IMR-90 (cell line): ENCODE data around the gene CD300LB. TPM values are rescaled to one million over a fixed set of nuclear protein-coding genes. Genes with fewer than 3 reads are reported as not detected.

ENCODE experiments used
- ATAC-seq: fragments of 200-7000 bp; cut with Tn5 transposase; 2 replicates; pipeline ENCODE4 v1.9.1; 2020; ENCODE audit warnings: low read depth, mild to moderate bottlenecking, moderate library complexity
- Bru-seq: library from RNA; stranded (reverse); fragments of 400-500 nt; gene quantifications from one replicate; lab custom pipeline; 2021; lab: Mats Ljungman, UMichigan
- BruChase-seq, 2 experiments: library from RNA; stranded (reverse); fragments of 400-500 nt; gene quantifications; one replicate each; lab custom pipeline; 2021; lab: Mats Ljungman, UMichigan
- BruUV-seq: library from RNA; stranded (reverse); fragments of 400-500 nt; replicated peaks from 2 replicates; lab custom pipeline; 2021; lab: Mats Ljungman, UMichigan
- CTCF ChIA-PET: fragments of 300-600 bp; formaldehyde crosslinking; extraction: SDS; loops from one replicate; lab custom pipeline; 2021; ENCODE audit warnings: antibody characterized with exemption; lab: Yijun Ruan, JAX
- POLR2A ChIA-PET: fragments of 300-600 bp; sonication (Branson Sonifier 250); formaldehyde crosslinking; loops from one replicate; lab custom pipeline; 2022; ENCODE audit warnings: antibody characterized with exemption; ENCODE audit not compliant: unreplicated experiment; lab: Charles Lee
- DNase-seq: peaks from one replicate; pipeline ENCODE4 v3.0.0; 2013
- H2AFZ ChIP-seq: replicated peaks from 2 replicates; pipeline ENCODE3; 2013; ENCODE audit warnings: low read length, mild to moderate bottlenecking; ENCODE audit not compliant: poor library complexity
- H2AK5ac ChIP-seq: 2 replicates; pipeline ENCODE4 v1.6.1; 2013; ENCODE audit warnings: low read depth, low read length, inconsistent platforms
- H2AK9ac ChIP-seq: replicated peaks from 2 replicates; pipeline ENCODE3; 2013; ENCODE audit warnings: mild to moderate bottlenecking, low read depth, low read length, moderate library complexity; ENCODE audit not compliant: poor library complexity
- H2BK120ac ChIP-seq: 2 replicates; pipeline ENCODE4 v1.6.1; 2013; ENCODE audit warnings: low read depth, low read length, inconsistent platforms
- H2BK15ac ChIP-seq: 3 replicates; pipeline ENCODE4 v1.6.1; 2013; ENCODE audit warnings: low read depth, low read length, inconsistent platforms
- H2BK20ac ChIP-seq: 2 replicates; pipeline ENCODE4 v1.6.1; 2013; ENCODE audit warnings: low read depth, mild to moderate bottlenecking, inconsistent platforms, low read length, moderate library complexity
- H2BK5ac ChIP-seq: 2 replicates; pipeline ENCODE4 v1.6.1; 2013; ENCODE audit warnings: mild to moderate bottlenecking, low read depth, low read length, inconsistent platforms; ENCODE audit not compliant: poor library complexity, severe bottlenecking
- H3K14ac ChIP-seq: replicated peaks from 2 replicates; pipeline ENCODE4 v1.6.1; 2013; ENCODE audit warnings: low read depth, low read length, inconsistent platforms
- H3K18ac ChIP-seq: 2 replicates; pipeline ENCODE4 v1.6.1; 2013; ENCODE audit warnings: low read depth, low read length, control low read depth
- H3K23ac ChIP-seq: 2 replicates; pipeline ENCODE4 v1.6.1; 2013; ENCODE audit warnings: low read depth, low read length, inconsistent platforms
- H3K27ac ChIP-seq: 2 replicates; pipeline ENCODE4 v1.5.1; 2013; ENCODE audit warnings: mild to moderate bottlenecking, control low read depth, low read length; ENCODE audit not compliant: insufficient read depth
- H3K27me3 ChIP-seq: 2 replicates; pipeline ENCODE4 v1.6.1; 2013; ENCODE audit warnings: low read length; ENCODE audit not compliant: control insufficient read depth, insufficient read depth
- H3K36me3 ChIP-seq: 2 replicates; pipeline ENCODE4 v1.6.1; 2013; ENCODE audit warnings: low read length, mixed read lengths; ENCODE audit not compliant: control insufficient read depth, insufficient read depth
- H3K4ac ChIP-seq: 2 replicates; pipeline ENCODE4 v1.6.1; 2013; ENCODE audit warnings: low read depth, low read length, inconsistent platforms
- H3K4me1 ChIP-seq: 2 replicates; pipeline ENCODE4 v1.6.1; 2013; ENCODE audit warnings: low read length, mixed read lengths; ENCODE audit not compliant: control insufficient read depth, insufficient read depth
- H3K4me2 ChIP-seq: 2 replicates; pipeline ENCODE4 v1.6.1; 2013; ENCODE audit warnings: low read depth, mild to moderate bottlenecking, control low read depth, low read length, moderate library complexity
- H3K4me3 ChIP-seq: 2 replicates; pipeline ENCODE4 v1.5.1; 2013; ENCODE audit warnings: low read depth, mild to moderate bottlenecking, control low read depth, low read length, moderate library complexity; ENCODE audit not compliant: insufficient read depth
- H3K56ac ChIP-seq: 2 replicates; pipeline ENCODE4 v1.6.1; 2013; ENCODE audit warnings: low read length, inconsistent platforms; ENCODE audit not compliant: insufficient read depth; ENCODE audit errors: extremely low read depth
- H3K79me1 ChIP-seq, 2 experiments: 2 replicates each; pipeline ENCODE4 v1.6.1; 2013; ENCODE audit warnings: low read length in 2 of 2, inconsistent platforms in 1 of 2, low read depth in 1 of 2
- H3K9ac ChIP-seq: 2 replicates; pipeline ENCODE4 v1.6.1; 2013; ENCODE audit warnings: low read depth, low read length, control low read depth
- H3K9me1 ChIP-seq: 2 replicates; pipeline ENCODE4 v1.6.1; 2013; ENCODE audit warnings: low read length, inconsistent platforms; ENCODE audit not compliant: insufficient read depth
- H3K9me3 ChIP-seq: 2 replicates; pipeline ENCODE4 v1.6.1; 2013; ENCODE audit warnings: low read length; ENCODE audit not compliant: control insufficient read depth, insufficient read depth
- H4K20me1 ChIP-seq: 2 replicates; pipeline ENCODE4 v1.6.1; 2013; ENCODE audit warnings: low read length, inconsistent platforms; ENCODE audit not compliant: insufficient read depth
- H4K5ac ChIP-seq: 2 replicates; pipeline ENCODE4 v1.6.1; 2013; ENCODE audit warnings: mild to moderate bottlenecking, low read depth, low read length, control low read depth
- H4K8ac ChIP-seq, 2 experiments: 2 replicates each; pipeline ENCODE4 v1.6.1; 2013; ENCODE audit warnings: low read depth in 2 of 2, low read length in 2 of 2, control low read depth in 1 of 2, inconsistent platforms in 1 of 2
- H4K91ac ChIP-seq: 2 replicates; pipeline ENCODE4 v1.6.1; 2013; ENCODE audit warnings: low read depth, low read length, inconsistent platforms; ENCODE audit not compliant: insufficient read depth
- RFX5 ChIP-seq: IDR thresholded peaks from 2 replicates; pipeline ENCODE4 v1.8.0; 2012; ENCODE audit warnings: low read depth, mild to moderate bottlenecking, low read length, moderate library complexity
- WGBS, 2 experiments: methylation state at CpG; one replicate each; pipeline versions ENCODE4 v1.1.5 to v1.1.7; 2013; ENCODE audit warnings: missing lambda C conversion rate in 2 of 2; ENCODE audit not compliant: insufficient read length in 1 of 2; ENCODE audit errors: extremely low coverage in 2 of 2; 5-methylcytosine and 5-hydroxymethylcytosine counted together
- dilution Hi-C: fragments of 300-500 bp; cut with HindIII; formaldehyde crosslinking; loops from one replicate; pipeline ENCODE4 v1.14.3; 2018; ENCODE audit warnings: low sequenced_read_pairs; ENCODE audit not compliant: unreplicated experiment
- in situ Hi-C: fragments of 300-500 bp; cut with MboI; formaldehyde crosslinking; loops from 3 replicates; pipeline ENCODE4 v1.14.3; 2019; ENCODE audit warnings: low sequenced_read_pairs, inconsistent platforms, mixed read lengths
- intact Hi-C: fragments of 100-400 bp; cut with micrococcal nuclease; formaldehyde crosslinking; loops from 2 replicates; pipeline ENCODE4 v1.10.0; 2022
- long read RNA-seq: library from polyadenylated mRNA; unstranded; transcript quantifications from one replicate; pipeline ENCODE4 v2.0.0, GENCODE V29; 2021; ENCODE audit not compliant: unreplicated experiment
- polyA plus RNA-seq, 3 experiments: library from polyadenylated mRNA; depleted of rRNA; stranded (reverse); fragments of >200 nt; gene quantifications; 2 replicates each; pipeline ENCODE4 v1.2.3, GENCODE V29; 2012; ENCODE audit warnings: low replicate concordance in 1 of 3
- total RNA-seq: library from RNA; depleted of rRNA; stranded (reverse); fragments of >200 nt; gene quantifications from 2 replicates; pipeline ENCODE4 v1.2.3, GENCODE V29; 2012; rRNA removed

The CD300LB gene
- total RNA-seq = not detected in 2 replicates
- not detected in 2 replicates for polyA plus RNA-seq (2012; rRNA removed)
- not detected in 2 replicates for polyA plus RNA-seq (2012; cell fraction: cytosol; rRNA removed)
- not detected in 2 replicates for polyA plus RNA-seq (2012; cell fraction: nucleus; rRNA removed; ENCODE audit: low replicate concordance)
- Bru-seq, nascent RNA = not detected
- not detected for BruChase-seq, experiment 1, labeled RNA remaining after a 6-hour chase
- not detected for BruChase-seq, experiment 2, labeled RNA remaining after a 2-hour chase
- long read RNA-seq = 0 reads

DNA sequence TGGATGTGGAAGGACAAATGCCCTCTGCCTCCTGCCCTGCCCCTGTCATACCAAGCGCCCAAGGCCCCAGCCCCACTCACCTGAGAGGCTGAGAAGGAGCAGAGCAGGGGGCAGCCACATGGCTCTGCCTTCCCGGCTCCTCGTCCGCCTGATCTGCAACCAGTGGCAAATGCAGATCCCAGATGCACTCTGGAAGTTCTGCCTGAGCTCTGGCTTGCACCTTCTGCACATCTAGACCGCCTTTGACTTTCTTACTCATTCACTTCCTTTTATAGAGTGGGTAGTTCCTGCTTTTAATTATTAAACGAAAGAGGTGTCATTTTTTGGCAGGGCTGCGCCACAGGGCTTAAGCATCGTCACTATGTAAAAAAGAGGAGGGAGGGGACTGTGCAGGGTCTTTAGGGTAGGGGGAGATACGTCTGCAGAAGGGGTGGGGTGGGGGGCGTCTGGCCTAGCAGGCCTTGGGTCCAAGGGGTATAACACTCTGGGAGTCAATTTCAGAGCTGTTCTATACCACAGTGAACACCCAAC is at the start of gene CD300LB:
TSS of gene CD300LB (minus strand) at position 245 of the 531 bp plus-strand sequence. CDS start at position 120, 125 bp downstream.
- BruUV-seq = no TSS peak
- WGBS, 2 experiments = no CpG with 5 or more reads among the region's 10 CpGs

More for the DNA sequence above, at the start of gene CD300LB:
- in situ Hi-C loops = no loop called here
- intact Hi-C loops = no loop called here
- dilution Hi-C loops = no loop called here
- no peak within 1 kb of the TSS for H2BK5ac ChIP-seq
- H3K27ac ChIP-seq = no peak within 1 kb of the TSS
- no peak within 1 kb of the TSS for H3K4me3 ChIP-seq
- no peaks in the 10 kb centered on the region for H3K79me1 ChIP-seq
- no peak within 1 kb of the TSS for H2BK15ac ChIP-seq
- H3K14ac ChIP-seq = no peak within 1 kb of the TSS
- ATAC-seq (no peak), DNase-seq (no peak)
- no peak within 1 kb of the TSS for H3K4ac ChIP-seq
- CTCF ChIA-PET = no interaction called here
- H2BK20ac ChIP-seq = no peak within 1 kb of the TSS
- no peaks in the 10 kb centered on the region for H3K9me1 ChIP-seq
- H2BK120ac ChIP-seq = no peak within 1 kb of the TSS
- no peak within 1 kb of the TSS for H3K23ac ChIP-seq
- H3K56ac ChIP-seq = no peak within 1 kb of the TSS
- no peak within 1 kb of the TSS for H2AK9ac ChIP-seq
- H2AK5ac ChIP-seq = no peak within 1 kb of the TSS
- peaks cover 27% of the 10 kb centered on the region for H3K9me3 ChIP-seq
- H4K5ac ChIP-seq = no peak within 1 kb of the TSS
- TF ChIP-seq RFX5 = no peak
- POLR2A ChIA-PET = no interaction called here
- no peaks in the 10 kb centered on the region for H3K27me3 ChIP-seq
- no peak within 1 kb of the TSS for H4K91ac ChIP-seq
- no peak within 1 kb of the TSS for H3K18ac ChIP-seq
- no peak within 1 kb of the TSS for H3K9ac ChIP-seq
- no peaks in the 10 kb centered on the region for H3K4me1 ChIP-seq
- no peaks in the 10 kb centered on the region for H4K20me1 ChIP-seq
- H3K36me3 ChIP-seq = no peaks in the 10 kb centered on the region
- no peak within 1 kb of the TSS for H4K8ac ChIP-seq
- H3K4me2 ChIP-seq = no peak within 1 kb of the TSS
- no peak within 1 kb of the TSS for H2AFZ ChIP-seq
